Mucosa of descending colon (tissue), 3 donors: ENCODE results near the gene TOGARAM1. TPM values are rescaled to one million over a fixed set of nuclear protein-coding genes. Genes with fewer than 3 reads are reported as not detected.

Experiments
- ATAC-seq: fragments of 200-7000 bp; cut with Tn5 transposase; one replicate; pipeline ENCODE4 v1.9.1; 2020; ENCODE audit warnings: mild to moderate bottlenecking, moderate library complexity
- DNase-seq, 3 donors: peaks; one replicate each; pipeline ENCODE4 v3.0.0-alpha.2; 2020
- H3K36me3 ChIP-seq: fragments of 200-600 bp; one replicate; pipeline ENCODE4 v1.8.0; 2021; ENCODE audit warnings: low read depth, mild to moderate bottlenecking
- H3K4me1 ChIP-seq: fragments of 200-600 bp; one replicate; pipeline ENCODE4 v1.8.0; 2021; ENCODE audit warnings: low read depth, mild to moderate bottlenecking
- H3K4me3 ChIP-seq: fragments of 200-600 bp; one replicate; pipeline ENCODE4 v1.8.0; 2021; ENCODE audit warnings: mild to moderate bottlenecking
- H3K9me3 ChIP-seq: fragments of 200-600 bp; one replicate; pipeline ENCODE4 v1.8.0; 2021; ENCODE audit warnings: mild to moderate bottlenecking
- intact Hi-C, 2 donors: fragments of 100-400 bp; cut with DNase I in 1 of 2; cut with micrococcal nuclease in 1 of 2; formaldehyde crosslinking; loops; one replicate each; pipeline versions ENCODE4 v1.11.0 to v1.11.1; 2022; cut with DNase I, micrococcal nuclease
- total RNA-seq, 3 donors: library from RNA; stranded (reverse); fragmentation: NEBNext Ultra II Directional in 2 of 3; extraction: Animal tissue kit (Norgen Biotek cat#: 25700) in 2 of 3; gene quantifications; one replicate each; pipeline versions ENCODE4 v1.2.1 to v1.2.4, GENCODE V29; 2021 to 2023
- TF ChIP-seq, protein P1 (sequence below): fragments of 200-600 bp; IDR thresholded peaks from one replicate; pipeline ENCODE4 v1.8.0; 2022; ENCODE audit warnings: antibody characterized with exemption, mild to moderate bottlenecking
- donor health status: DM: no; HTN: no; CAD: no; lungs with moderate emphysema.
- donor health status: DM: no; HTN: no; CAD: no.
- donor health status: DM: no; HTN: yes; CAD: no.

The TOGARAM1 gene
- total RNA-seq, 3 donors from 2014 or later = 13.2 to 17.0 (median 14.8) TPM

GRCh38 chr14:45041641-45042040 is 79.7 kb downstream of the TOGARAM1 start:
- no peaks in the 10 kb centered on the region for H3K9me3 ChIP-seq
- intact Hi-C loops = no loop called here
- DNase-seq = no peak
- H3K36me3 ChIP-seq = no peaks in the 10 kb centered on the region
- H3K4me3 ChIP-seq = no peak overlapping the region
- H3K4me1 ChIP-seq = no peaks in the 10 kb centered on the region
- ATAC-seq = no peak
- TF ChIP-seq, protein P1, sequence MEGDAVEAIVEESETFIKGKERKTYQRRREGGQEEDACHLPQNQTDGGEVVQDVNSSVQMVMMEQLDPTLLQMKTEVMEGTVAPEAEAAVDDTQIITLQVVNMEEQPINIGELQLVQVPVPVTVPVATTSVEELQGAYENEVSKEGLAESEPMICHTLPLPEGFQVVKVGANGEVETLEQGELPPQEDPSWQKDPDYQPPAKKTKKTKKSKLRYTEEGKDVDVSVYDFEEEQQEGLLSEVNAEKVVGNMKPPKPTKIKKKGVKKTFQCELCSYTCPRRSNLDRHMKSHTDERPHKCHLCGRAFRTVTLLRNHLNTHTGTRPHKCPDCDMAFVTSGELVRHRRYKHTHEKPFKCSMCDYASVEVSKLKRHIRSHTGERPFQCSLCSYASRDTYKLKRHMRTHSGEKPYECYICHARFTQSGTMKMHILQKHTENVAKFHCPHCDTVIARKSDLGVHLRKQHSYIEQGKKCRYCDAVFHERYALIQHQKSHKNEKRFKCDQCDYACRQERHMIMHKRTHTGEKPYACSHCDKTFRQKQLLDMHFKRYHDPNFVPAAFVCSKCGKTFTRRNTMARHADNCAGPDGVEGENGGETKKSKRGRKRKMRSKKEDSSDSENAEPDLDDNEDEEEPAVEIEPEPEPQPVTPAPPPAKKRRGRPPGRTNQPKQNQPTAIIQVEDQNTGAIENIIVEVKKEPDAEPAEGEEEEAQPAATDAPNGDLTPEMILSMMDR = no peak

- TF ChIP-seq, protein P1 = no peak
- Histone ChIP-seq H3K36me3 (no peaks in the 10 kb centered on the region), H3K9me3 (no peaks in the 10 kb centered on the region), H3K4me3 (no peak overlapping the region), H3K4me1 (no peaks in the 10 kb centered on the region)
- DNase-seq (no peak), ATAC-seq (no peak)
- intact Hi-C loops = no loop called here
These were observed 82.6 kb downstream of the TOGARAM1 start for GRCh38 chr14:45044638-45045037.

- H3K4me3 ChIP-seq = no peak overlapping the region
- TF ChIP-seq, protein P1 = no peak
- H3K4me1 ChIP-seq = no peaks in the 10 kb centered on the region
- ATAC-seq = no peak
- DNase-seq = no peak
- H3K36me3 ChIP-seq = no peaks in the 10 kb centered on the region
- intact Hi-C loops = no loop called here
- H3K9me3 ChIP-seq = no peaks in the 10 kb centered on the region
These were observed 86.4 kb downstream of the TOGARAM1 start for GRCh38 chr14:45048385-45048784.

- DNase-seq (no peak), ATAC-seq (no peak)
- H3K36me3 ChIP-seq = no peaks in the 10 kb centered on the region
- H3K4me1 ChIP-seq = no peaks in the 10 kb centered on the region
- intact Hi-C loops = no loop called here
- no peaks in the 10 kb centered on the region for H3K9me3 ChIP-seq
- TF ChIP-seq, protein P1 = no peak
- no peak overlapping the region for H3K4me3 ChIP-seq
These were observed 89.2 kb downstream of the TOGARAM1 start for GRCh38 chr14:45051180-45051579.

DNA sequence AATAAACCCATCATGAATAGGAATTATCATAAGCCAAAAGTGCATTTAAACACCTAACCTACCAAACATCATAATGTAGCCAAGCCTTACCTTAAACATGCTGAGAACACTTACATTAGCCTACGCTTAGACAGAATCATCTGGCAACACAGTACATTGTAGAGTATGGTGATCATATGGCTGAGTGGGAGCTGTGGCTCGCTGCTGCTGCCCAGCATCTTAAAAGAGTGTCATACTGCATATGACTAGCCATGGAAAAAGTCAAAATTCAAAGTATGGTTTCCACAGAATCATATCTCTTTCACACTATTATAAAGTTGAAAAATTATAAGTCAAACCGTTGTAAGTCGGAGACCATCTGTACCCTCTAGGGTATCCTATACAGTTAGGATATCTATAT is 89.9 kb downstream of the TOGARAM1 start:
- no peak for ATAC-seq
- H3K36me3 ChIP-seq = no peaks in the 10 kb centered on the region
- DNase-seq = no peak

GRCh38 chr14:45057349-45057748 is 95.4 kb downstream of the TOGARAM1 start:
- DNase-seq (no peak), ATAC-seq (no peak)
- H3K9me3 ChIP-seq = peaks cover 4% of the 10 kb centered on the region
- intact Hi-C loops = no loop called here
- H3K4me1 ChIP-seq = no peaks in the 10 kb centered on the region
- no peak overlapping the region for H3K4me3 ChIP-seq
- TF ChIP-seq, protein P1 = no peak
- no peaks in the 10 kb centered on the region for H3K36me3 ChIP-seq

More for the DNA sequence above, 89.9 kb downstream of the TOGARAM1 start:
- TF ChIP-seq, protein P1 = no peak
- intact Hi-C loops = no loop called here
- Histone ChIP-seq H3K4me3 (no peak overlapping the region), H3K4me1 (no peaks in the 10 kb centered on the region), H3K9me3 (peaks cover 4% of the 10 kb centered on the region)
